LNCaP clone FGC (cell line): ENCODE measurements around the gene CBY1.

Experiments
- DNase-seq: peaks from one replicate; pipeline ENCODE4 v3.0.0-alpha.2; 2011; ENCODE audit warnings: low read depth
- H3K4me3 ChIP-seq: 2 replicates; pipeline ENCODE4 v1.5.1; 2011; ENCODE audit warnings: mild to moderate bottlenecking, low read depth, low read length, control low read depth
- TF ChIP-seq, protein P1 (sequence below): IDR thresholded peaks from 2 replicates; pipeline ENCODE4 v1.5.1; 2012; ENCODE audit warnings: mild to moderate bottlenecking; ENCODE audit not compliant: control insufficient read depth, insufficient read depth; ENCODE audit errors: extremely low read depth

Gene CBY1

DNA sequence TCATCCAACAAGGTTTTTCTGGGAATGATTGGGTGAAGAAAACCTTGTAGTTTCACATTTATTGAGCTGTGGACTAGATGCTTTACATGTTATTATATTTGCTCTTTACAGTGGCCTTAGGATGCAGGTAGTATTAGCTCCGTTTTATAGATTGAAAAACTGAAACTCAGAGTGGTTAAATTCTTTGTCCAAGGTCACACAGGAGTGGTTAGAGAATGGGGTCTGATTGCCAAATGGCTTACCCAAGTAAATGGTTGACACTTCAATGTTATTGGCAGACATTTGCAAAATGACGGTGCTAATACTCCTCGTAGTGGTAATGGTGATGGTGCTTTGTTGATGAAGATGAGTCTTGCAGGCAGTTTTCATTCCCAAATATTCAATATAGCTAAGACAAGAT is 51.5 kb downstream of the CBY1 start:
- TF ChIP-seq, protein P1, sequence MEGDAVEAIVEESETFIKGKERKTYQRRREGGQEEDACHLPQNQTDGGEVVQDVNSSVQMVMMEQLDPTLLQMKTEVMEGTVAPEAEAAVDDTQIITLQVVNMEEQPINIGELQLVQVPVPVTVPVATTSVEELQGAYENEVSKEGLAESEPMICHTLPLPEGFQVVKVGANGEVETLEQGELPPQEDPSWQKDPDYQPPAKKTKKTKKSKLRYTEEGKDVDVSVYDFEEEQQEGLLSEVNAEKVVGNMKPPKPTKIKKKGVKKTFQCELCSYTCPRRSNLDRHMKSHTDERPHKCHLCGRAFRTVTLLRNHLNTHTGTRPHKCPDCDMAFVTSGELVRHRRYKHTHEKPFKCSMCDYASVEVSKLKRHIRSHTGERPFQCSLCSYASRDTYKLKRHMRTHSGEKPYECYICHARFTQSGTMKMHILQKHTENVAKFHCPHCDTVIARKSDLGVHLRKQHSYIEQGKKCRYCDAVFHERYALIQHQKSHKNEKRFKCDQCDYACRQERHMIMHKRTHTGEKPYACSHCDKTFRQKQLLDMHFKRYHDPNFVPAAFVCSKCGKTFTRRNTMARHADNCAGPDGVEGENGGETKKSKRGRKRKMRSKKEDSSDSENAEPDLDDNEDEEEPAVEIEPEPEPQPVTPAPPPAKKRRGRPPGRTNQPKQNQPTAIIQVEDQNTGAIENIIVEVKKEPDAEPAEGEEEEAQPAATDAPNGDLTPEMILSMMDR, result no peak
- DNase-seq, result no peak
- H3K4me3 ChIP-seq, result peak overlapping the region; percentile 78

DNA sequence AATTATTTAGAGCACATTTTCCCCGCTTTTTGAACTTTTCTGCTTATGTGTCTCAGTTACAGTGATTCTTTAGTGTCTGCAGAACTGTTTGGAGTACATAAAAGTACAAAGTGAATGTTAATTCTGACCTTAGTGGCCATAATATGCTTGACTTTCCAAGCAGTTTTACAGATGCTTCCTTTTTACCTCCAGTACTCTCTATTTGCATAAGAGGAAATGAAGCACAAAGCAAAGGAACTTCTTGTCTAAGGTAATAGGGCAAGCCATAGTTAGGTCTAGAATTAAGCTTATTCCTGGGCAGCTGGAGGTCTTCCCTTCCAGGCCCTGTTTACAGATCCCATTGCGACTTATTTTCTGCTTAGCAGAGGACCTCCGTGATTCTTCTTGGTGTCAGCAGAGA is 52.9 kb downstream of the CBY1 start:
- TF ChIP-seq, protein P1, result no peak
- DNase-seq, result no peak
- H3K4me3 ChIP-seq, result no peak overlapping the region

DNA sequence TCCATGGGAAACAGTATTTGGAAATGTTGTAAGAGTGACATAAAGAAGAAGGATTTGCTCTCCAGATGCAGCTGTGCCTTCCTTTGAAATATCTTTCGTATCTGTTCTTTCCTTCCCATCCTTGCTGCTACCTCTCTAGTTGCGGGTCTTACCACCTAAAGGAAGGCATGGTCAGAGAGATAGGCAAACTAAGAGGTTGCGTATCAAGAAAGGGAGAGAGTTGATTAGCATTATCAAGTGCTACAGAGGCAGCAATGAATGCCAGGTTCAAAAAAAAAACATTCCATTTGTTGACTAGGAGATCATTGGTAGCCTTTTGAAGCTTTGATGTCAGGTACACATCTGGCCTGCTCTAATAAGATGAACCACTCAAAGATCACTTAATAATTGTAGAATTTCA is 53.9 kb downstream of the CBY1 start:
- no peak overlapping the region for H3K4me3 ChIP-seq
- no peak for DNase-seq
- TF ChIP-seq, protein P1, result no peak

DNA sequence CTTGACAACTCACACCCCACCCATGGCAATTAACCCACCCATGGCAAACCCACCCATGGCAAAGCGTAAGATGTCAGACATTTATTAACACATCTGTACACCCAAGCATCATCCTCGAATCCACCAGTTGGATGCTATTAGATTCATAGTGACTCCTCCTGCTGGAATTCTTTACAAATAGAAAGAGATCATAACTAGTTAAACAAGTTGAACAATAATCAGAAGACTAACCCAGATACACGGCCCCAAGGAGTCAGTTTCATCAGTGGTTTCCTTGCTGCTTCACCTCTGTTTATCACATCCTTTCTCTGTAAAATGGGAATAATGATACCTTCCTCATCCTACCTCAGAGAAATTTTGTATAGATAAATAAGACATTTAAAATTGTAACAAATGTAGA is 54.4 kb downstream of the CBY1 start:
- H3K4me3 ChIP-seq, result no peak overlapping the region
- TF ChIP-seq, protein P1, result no peak
- DNase-seq, result no peak

DNA sequence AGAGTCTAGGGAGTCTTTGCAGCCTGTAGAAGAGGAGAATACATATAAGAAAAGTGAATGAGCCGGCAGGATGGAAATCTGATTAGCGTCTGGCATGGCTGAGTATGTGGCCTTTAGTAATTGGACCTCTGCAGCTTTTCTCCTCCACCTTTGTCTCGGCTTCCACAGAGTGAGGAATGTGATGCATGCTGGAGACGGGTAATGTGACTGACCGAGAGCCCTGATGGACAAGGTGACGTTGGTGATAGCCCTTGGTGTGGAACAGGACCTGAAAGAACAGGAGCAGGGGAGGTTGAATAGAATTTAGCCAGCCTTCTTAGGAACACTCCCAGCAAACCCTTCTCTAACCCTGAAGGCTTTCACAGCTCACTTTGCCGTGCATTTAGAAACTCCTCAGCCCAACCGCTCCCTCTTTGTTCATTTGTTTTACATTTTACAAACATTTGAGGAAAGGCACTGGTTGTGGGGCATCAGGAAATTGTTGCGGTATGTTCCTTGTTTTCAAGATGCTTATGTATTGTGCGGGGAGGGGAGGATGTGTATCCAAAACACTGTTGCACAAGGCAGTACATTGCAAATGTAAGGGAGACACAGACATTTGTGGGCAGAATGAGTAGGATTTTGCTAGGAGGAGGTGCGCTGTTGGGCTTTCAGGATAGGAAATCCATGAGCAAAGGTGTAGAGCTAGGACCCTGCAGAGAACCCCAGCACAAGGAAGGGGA is 56.2 kb downstream of the CBY1 start:
- TF ChIP-seq, protein P1, result no peak
- no peak overlapping the region for H3K4me3 ChIP-seq
- no peak for DNase-seq

DNA sequence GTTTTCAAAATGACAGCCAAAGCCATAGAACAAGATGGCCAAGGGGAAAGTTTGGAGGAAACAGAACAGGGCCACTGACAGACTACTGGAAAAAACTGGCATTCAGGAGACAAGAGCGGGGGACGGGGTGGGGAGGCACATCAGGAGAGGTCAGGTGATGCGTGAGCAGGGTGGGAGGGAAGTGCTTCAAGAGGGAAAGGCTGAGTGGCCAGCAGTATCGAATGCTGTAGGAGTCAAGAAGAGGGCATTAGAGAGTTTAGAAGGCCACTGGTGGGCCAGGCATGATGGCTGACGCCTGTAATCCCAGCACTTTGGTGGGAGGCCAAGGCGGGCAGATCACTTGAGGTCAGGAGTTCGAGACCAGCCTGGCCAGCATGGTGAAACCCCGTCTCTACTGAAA is 57.5 kb downstream of the CBY1 start:
- no peak for DNase-seq
- TF ChIP-seq, protein P1, result no peak
- no peak overlapping the region for H3K4me3 ChIP-seq

DNA sequence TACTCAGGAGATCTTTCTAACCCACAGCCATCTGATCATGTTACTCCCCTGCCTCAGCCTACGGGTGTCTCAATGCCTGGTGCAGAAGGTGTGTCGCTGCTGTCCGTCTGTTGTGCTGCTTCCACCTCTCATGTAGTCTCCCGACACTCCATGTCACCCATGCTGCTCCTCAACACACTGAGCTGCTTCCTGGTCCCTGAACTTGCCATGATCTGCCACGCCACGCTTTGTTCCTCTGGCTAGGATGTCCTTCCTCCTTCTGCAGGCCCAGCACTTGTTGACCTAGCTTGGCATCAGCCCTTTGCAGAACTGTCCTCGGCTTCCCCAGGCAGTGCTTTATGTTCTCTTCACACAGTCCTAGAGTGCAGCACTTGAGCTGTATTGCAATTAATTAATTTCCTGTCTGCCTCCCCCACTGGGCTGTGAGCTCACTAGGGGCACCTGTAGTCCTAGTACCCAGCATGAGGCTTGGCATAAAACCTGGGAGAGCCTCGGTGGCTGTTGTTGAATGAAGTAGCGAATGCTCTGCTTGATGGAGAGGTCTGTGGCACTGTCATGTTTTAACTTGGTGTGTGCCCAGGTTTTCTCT is 58.8 kb downstream of the CBY1 start:
- no peak overlapping the region for H3K4me3 ChIP-seq
- DNase-seq, result no peak
- TF ChIP-seq, protein P1, result no peak
